Measurements from ENCODE around the gene PTER.

DNA sequence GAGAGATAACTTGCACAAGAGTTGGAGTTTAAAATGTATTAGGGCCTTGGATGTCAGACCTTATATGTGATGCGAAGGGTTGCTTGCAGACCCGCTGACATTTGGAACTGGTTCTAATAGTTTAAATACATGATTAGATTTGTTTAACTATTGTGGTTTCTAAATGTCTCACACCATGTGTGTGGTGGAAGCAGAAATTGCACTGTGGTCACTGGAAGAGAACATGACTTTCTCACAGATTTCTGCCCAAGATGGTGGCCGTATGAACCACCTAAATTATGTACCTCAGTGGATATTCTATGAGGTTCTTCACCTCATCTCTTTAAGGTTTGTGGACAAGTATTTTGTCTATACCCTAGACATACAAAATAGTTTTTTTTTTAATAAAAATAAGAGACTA is 93.0 kb downstream of the PTER start:
- TF ChIP-seq, protein P1, sequence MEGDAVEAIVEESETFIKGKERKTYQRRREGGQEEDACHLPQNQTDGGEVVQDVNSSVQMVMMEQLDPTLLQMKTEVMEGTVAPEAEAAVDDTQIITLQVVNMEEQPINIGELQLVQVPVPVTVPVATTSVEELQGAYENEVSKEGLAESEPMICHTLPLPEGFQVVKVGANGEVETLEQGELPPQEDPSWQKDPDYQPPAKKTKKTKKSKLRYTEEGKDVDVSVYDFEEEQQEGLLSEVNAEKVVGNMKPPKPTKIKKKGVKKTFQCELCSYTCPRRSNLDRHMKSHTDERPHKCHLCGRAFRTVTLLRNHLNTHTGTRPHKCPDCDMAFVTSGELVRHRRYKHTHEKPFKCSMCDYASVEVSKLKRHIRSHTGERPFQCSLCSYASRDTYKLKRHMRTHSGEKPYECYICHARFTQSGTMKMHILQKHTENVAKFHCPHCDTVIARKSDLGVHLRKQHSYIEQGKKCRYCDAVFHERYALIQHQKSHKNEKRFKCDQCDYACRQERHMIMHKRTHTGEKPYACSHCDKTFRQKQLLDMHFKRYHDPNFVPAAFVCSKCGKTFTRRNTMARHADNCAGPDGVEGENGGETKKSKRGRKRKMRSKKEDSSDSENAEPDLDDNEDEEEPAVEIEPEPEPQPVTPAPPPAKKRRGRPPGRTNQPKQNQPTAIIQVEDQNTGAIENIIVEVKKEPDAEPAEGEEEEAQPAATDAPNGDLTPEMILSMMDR (IDR thresholded peaks at IDR 0.05) = no peak
- no peak for TF ChIP-seq POLR2A (IDR thresholded peaks at IDR 0.05)
- no peak for TF ChIP-seq POLR2AphosphoS5 (IDR thresholded peaks at IDR 0.05)

Measured in gastroesophageal sphincter (tissue), 3 donors.